CD4-positive, CD25-positive, alpha-beta regulatory T cell (primary cell): ENCODE data around the gene SFXN5. TPM values are rescaled to one million over a fixed set of nuclear protein-coding genes. Genes with fewer than 3 reads are reported as not detected.

ENCODE experiments used
- ATAC-seq, 2 donors: fragments of 150-1000 bp; cut with Tn5 transposase; one replicate each; pipeline ENCODE4 v1.10.0; 2021; ENCODE audit warnings: low read depth in 2 of 2, moderate number of reproducible peaks in 2 of 2, moderate library complexity in 1 of 2
- DNase-seq, 3 donors: peaks; one replicate each; pipeline versions ENCODE4 v3.0.0 to v3.0.0-alpha.2; 2012 to 2022; ENCODE audit warnings: mixed read lengths in 1 of 3
- H3K27ac ChIP-seq: one replicate; pipeline ENCODE4 v1.7.0; 2013; ENCODE audit warnings: mild to moderate bottlenecking, low read length; ENCODE audit not compliant: insufficient read depth, poor library complexity, severe bottlenecking
- H3K27me3 ChIP-seq: one replicate; pipeline ENCODE4 v1.7.0; 2013; ENCODE audit warnings: low read length; ENCODE audit not compliant: control insufficient read depth, insufficient read depth
- H3K36me3 ChIP-seq: one replicate; pipeline ENCODE4 v1.7.0; 2013; ENCODE audit warnings: mild to moderate bottlenecking, low read length, moderate library complexity; ENCODE audit not compliant: control insufficient read depth, insufficient read depth
- H3K4me1 ChIP-seq: 2 replicates; pipeline ENCODE4 v1.7.0; 2013; ENCODE audit warnings: mild to moderate bottlenecking, low read length; ENCODE audit not compliant: insufficient read depth, control insufficient read depth, poor library complexity, severe bottlenecking
- H3K4me3 ChIP-seq: one replicate; pipeline ENCODE4 v1.7.0; 2013; ENCODE audit warnings: low read depth, mild to moderate bottlenecking, low read length, moderate library complexity
- H3K9me3 ChIP-seq, 2 experiments: 1 replicate in 1 of 2; 2 replicates in 1 of 2; pipeline ENCODE4 v1.7.0; 2013; ENCODE audit warnings: low read length in 2 of 2, mild to moderate bottlenecking in 1 of 2, moderate library complexity in 1 of 2; ENCODE audit not compliant: control insufficient read depth in 2 of 2
- H3K27ac Mint-ChIP-seq, 3 donors: one replicate each; pipeline ENCODE4 v1.8.0; 2020 to 2022; ENCODE audit warnings: mild to moderate bottlenecking in 3 of 3, mixed read lengths in 3 of 3, moderate library complexity in 2 of 3
- H3K27me3 Mint-ChIP-seq: one replicate; pipeline ENCODE4 v1.8.0; 2022; ENCODE audit warnings: mild to moderate bottlenecking, mixed read lengths
- H3K36me3 Mint-ChIP-seq: one replicate; pipeline ENCODE4 v1.8.0; 2020; ENCODE audit warnings: mixed read lengths
- H3K4me1 Mint-ChIP-seq, 4 donors: one replicate each; pipeline ENCODE4 v1.8.0; 2020 to 2022; ENCODE audit warnings: mixed read lengths in 4 of 4, mild to moderate bottlenecking in 1 of 4
- H3K4me3 Mint-ChIP-seq, 4 donors: one replicate each; pipeline ENCODE4 v1.8.0; 2020 to 2022; ENCODE audit warnings: mild to moderate bottlenecking in 4 of 4, mixed read lengths in 4 of 4, moderate library complexity in 3 of 4
- H3K9me3 Mint-ChIP-seq, 7 donors: one replicate each; pipeline ENCODE4 v1.8.0; 2020 to 2022; ENCODE audit warnings: mixed read lengths in 7 of 7, mild to moderate bottlenecking in 3 of 7, moderate library complexity in 2 of 7
- polyA plus RNA-seq, 4 donors: library from polyadenylated mRNA; unstranded; fragments of 300-500 nt; fragmentation: Illumina TruSeq; gene quantifications; one replicate each; pipeline ENCODE4 v1.2.3, GENCODE V29; 2021
- total RNA-seq: library from RNA; stranded (reverse); gene quantifications from one replicate; pipeline ENCODE4 v1.2.3, GENCODE V29; 2022

Gene SFXN5
- total and polyA plus RNA-seq, 5 donors from 2014 or later, result 1.0 to 8.0 (median 1.9) TPM

GRCh38 chr2:73022024-73022568 is 49.4 kb downstream of the SFXN5 start:
- peaks cover 0 to 3% (median 0%) of the 10 kb centered on the region in 7 donors for H3K9me3 Mint-ChIP-seq
- H3K4me3 Mint-ChIP-seq, result no peak overlapping the region
- H3K27me3 ChIP-seq, result no peaks in the 10 kb centered on the region
- DNase-seq, result no peak
- ATAC-seq, result no peak
- H3K36me3 ChIP-seq, result no peaks in the 10 kb centered on the region
- no peaks in the 10 kb centered on the region for H3K4me1 ChIP-seq
- H3K9me3 ChIP-seq, result no peaks in the 10 kb centered on the region
- H3K27ac ChIP-seq, result no peak overlapping the region
- H3K4me3 ChIP-seq, result no peak overlapping the region
- no peaks in the 10 kb centered on the region for H3K27me3 Mint-ChIP-seq
- H3K27ac Mint-ChIP-seq, result no peak overlapping the region
- no peaks in the 10 kb centered on the region for H3K4me1 Mint-ChIP-seq
- peaks cover 9% of the 10 kb centered on the region for H3K36me3 Mint-ChIP-seq

DNA sequence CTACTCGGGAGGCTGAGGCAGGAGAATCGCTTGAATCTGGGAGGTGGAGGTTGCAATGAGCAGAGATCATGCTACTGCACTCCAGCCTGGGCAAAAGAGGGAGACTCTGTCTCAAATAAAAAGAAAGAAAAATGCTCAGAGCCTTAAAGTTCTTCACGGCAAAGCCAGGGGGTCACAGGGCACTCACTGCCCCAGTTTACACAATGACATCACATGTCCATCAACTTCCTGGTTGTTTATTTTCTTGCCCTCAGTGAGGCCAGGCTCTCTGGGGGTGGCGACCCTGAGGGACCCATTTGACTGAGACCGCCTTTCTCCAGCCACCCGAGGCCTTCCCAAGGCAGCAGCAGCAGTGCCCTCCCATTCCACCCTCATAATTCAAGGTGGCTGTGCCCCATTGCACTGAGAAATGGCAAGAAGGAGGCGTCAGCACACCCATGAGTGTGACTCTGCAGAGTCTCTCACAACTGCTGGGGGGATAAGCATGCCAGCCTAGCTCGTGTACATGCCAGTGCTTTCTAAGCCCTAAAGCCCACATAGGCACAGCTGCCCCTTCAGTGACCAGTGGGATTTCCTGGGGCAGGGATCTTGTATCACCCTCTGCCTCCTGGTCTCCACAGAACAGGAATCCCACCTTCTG is 50.0 kb downstream of the SFXN5 start:
- no peaks in the 10 kb centered on the region for H3K27me3 ChIP-seq
- Mint-ChIP-seq H3K27ac (no peak overlapping the region), H3K36me3 (peaks cover 13% of the 10 kb centered on the region), H3K9me3 (peaks cover 0 to 3% (median 0%) of the 10 kb centered on the region in 7 donors), H3K4me3 (no peak overlapping the region), H3K27me3 (no peaks in the 10 kb centered on the region), H3K4me1 (no peaks in the 10 kb centered on the region)
- H3K4me1 ChIP-seq, result no peaks in the 10 kb centered on the region
- no peaks in the 10 kb centered on the region for H3K36me3 ChIP-seq
- no peak overlapping the region for H3K4me3 ChIP-seq
- no peaks in the 10 kb centered on the region for H3K9me3 ChIP-seq
- no peak overlapping the region for H3K27ac ChIP-seq
- ATAC-seq (no peak), DNase-seq (no peak)

DNA sequence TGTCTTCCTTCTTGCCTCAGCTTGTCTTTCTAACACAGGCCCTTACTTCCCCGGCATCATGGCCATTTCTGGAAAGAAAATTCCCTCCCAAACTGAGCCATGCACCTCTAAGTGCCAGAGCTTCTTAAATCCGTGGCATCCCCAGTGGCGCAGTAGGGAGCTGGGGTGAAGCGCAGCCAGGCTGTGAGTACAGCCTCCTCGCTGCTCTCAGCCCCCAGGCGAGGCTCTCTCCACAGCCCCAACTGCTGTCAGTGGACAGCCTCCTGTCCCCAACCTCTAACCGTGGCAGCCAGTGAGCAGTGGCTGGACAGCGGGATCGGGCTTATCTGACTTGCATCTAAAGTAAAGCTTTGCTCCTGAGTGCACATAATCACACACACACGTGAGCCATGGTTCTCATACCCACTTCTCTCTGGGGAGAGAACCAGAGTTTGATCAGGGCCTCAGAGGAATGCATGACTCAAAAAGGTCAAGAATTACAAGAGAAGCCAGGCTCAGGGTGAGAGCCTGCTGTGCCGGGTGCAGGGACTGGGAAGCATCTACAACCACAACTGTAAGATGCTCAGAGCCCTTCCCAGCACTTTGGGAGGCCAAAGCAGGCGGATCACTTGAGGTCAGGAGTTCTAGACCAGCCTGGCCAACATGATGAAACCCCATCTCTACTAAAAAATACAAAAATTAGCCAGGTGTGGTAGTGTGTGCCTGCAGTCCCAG is 50.7 kb downstream of the SFXN5 start:
- Histone ChIP-seq H3K27ac (no peak overlapping the region), H3K4me1 (no peaks in the 10 kb centered on the region), H3K4me3 (no peak overlapping the region), H3K9me3 (no peaks in the 10 kb centered on the region), H3K27me3 (no peaks in the 10 kb centered on the region), H3K36me3 (no peaks in the 10 kb centered on the region)
- peaks cover 13% of the 10 kb centered on the region for H3K36me3 Mint-ChIP-seq
- H3K4me1 Mint-ChIP-seq, result no peaks in the 10 kb centered on the region
- H3K27me3 Mint-ChIP-seq, result no peaks in the 10 kb centered on the region
- peaks cover 0 to 3% (median 0%) of the 10 kb centered on the region in 7 donors for H3K9me3 Mint-ChIP-seq
- no peak for DNase-seq
- H3K27ac Mint-ChIP-seq, result peak overlapping the region in 1 of 3 donors; percentile 77
- no peak for ATAC-seq
- no peak overlapping the region for H3K4me3 Mint-ChIP-seq

DNA sequence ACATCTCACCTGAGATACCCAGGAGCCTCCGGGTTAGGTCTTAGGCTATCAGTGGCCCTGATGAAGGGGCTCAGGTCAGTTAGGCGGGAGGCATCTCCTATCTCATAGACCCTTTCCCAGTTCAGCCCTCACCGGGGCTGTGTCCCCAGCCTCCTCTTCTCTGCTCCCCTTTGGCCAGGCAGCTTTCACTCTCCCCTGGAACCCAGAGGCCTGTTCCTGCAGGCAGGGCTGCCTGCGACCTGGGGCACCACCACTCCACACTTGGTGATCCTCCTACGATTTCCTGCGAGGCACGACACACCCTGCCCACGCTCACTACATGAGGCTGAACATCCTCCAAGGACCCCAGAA is 51.2 kb downstream of the SFXN5 start:
- no peak for ATAC-seq
- no peaks in the 10 kb centered on the region for H3K27me3 Mint-ChIP-seq
- Histone ChIP-seq H3K27me3 (no peaks in the 10 kb centered on the region), H3K4me3 (no peak overlapping the region), H3K4me1 (no peaks in the 10 kb centered on the region), H3K27ac (no peak overlapping the region), H3K9me3 (no peaks in the 10 kb centered on the region), H3K36me3 (no peaks in the 10 kb centered on the region)
- DNase-seq, result no peak
- peaks cover 13% of the 10 kb centered on the region for H3K36me3 Mint-ChIP-seq
- H3K4me3 Mint-ChIP-seq, result no peak overlapping the region
- peak overlapping the region in 1 of 3 donors; percentile 77 for H3K27ac Mint-ChIP-seq
- H3K9me3 Mint-ChIP-seq, result peaks cover 0 to 3% (median 0%) of the 10 kb centered on the region in 7 donors
- H3K4me1 Mint-ChIP-seq, result no peaks in the 10 kb centered on the region

GRCh38 chr2:73018188-73018825 is 53.2 kb downstream of the SFXN5 start:
- H3K9me3 Mint-ChIP-seq, result peaks cover 0 to 3% (median 0%) of the 10 kb centered on the region in 7 donors
- no peaks in the 10 kb centered on the region for H3K27me3 ChIP-seq
- H3K4me1 ChIP-seq, result no peaks in the 10 kb centered on the region
- H3K9me3 ChIP-seq, result no peaks in the 10 kb centered on the region
- peak overlapping the region in 1 of 3 donors; percentile 29 for H3K27ac Mint-ChIP-seq
- H3K27ac ChIP-seq, result no peak overlapping the region
- no peak for ATAC-seq
- H3K4me3 ChIP-seq, result no peak overlapping the region
- no peaks in the 10 kb centered on the region for H3K36me3 ChIP-seq
- no peak overlapping the region for H3K4me3 Mint-ChIP-seq
- no peaks in the 10 kb centered on the region for H3K27me3 Mint-ChIP-seq
- no peak for DNase-seq
- H3K36me3 Mint-ChIP-seq, result peaks cover 13% of the 10 kb centered on the region
- no peaks in the 10 kb centered on the region for H3K4me1 Mint-ChIP-seq

- H3K4me1 Mint-ChIP-seq, result no peaks in the 10 kb centered on the region
- Histone ChIP-seq H3K27ac (no peak overlapping the region), H3K4me3 (no peak overlapping the region), H3K9me3 (no peaks in the 10 kb centered on the region), H3K27me3 (no peaks in the 10 kb centered on the region), H3K36me3 (no peaks in the 10 kb centered on the region), H3K4me1 (no peaks in the 10 kb centered on the region)
- ATAC-seq (no peak), DNase-seq (no peak)
- H3K27ac Mint-ChIP-seq, result no peak overlapping the region
- no peak overlapping the region for H3K4me3 Mint-ChIP-seq
- H3K9me3 Mint-ChIP-seq, result peaks cover 0 to 2% (median 0%) of the 10 kb centered on the region in 7 donors
- H3K36me3 Mint-ChIP-seq, result peaks cover 7% of the 10 kb centered on the region
- no peaks in the 10 kb centered on the region for H3K27me3 Mint-ChIP-seq
Observed at GRCh38 chr2:73013936-73014335, 57.6 kb downstream of the SFXN5 start.

- H3K27me3 Mint-ChIP-seq, result peaks cover 4% of the 10 kb centered on the region
- Histone ChIP-seq H3K36me3 (no peaks in the 10 kb centered on the region), H3K4me1 (no peaks in the 10 kb centered on the region), H3K27me3 (no peaks in the 10 kb centered on the region), H3K9me3 (no peaks in the 10 kb centered on the region), H3K4me3 (no peak overlapping the region), H3K27ac (no peak overlapping the region)
- no peak for ATAC-seq
- peaks cover 10% of the 10 kb centered on the region for H3K36me3 Mint-ChIP-seq
- peaks cover 0 to 3% (median 0%) of the 10 kb centered on the region in 7 donors for H3K9me3 Mint-ChIP-seq
- H3K4me1 Mint-ChIP-seq, result no peaks in the 10 kb centered on the region
- no peak overlapping the region for H3K27ac Mint-ChIP-seq
- H3K4me3 Mint-ChIP-seq, result no peak overlapping the region
- no peak for DNase-seq
Observed at GRCh38 chr2:73009177-73009839, 62.2 kb downstream of the SFXN5 start.
